MCF 10A (cell line): ENCODE data around the gene CEPT1. TPM values are rescaled to one million over a fixed set of nuclear protein-coding genes. Genes with fewer than 3 reads are reported as not detected.

Experiments used
- BruUV-seq: library from RNA; stranded (reverse); fragments of 400-500 nt; replicated peaks from 2 replicates; lab custom pipeline; 2021; lab: Mats Ljungman, UMichigan
- CTCF ChIA-PET: fragments of 300-600 bp; sonication (Branson Sonifier 250); formaldehyde crosslinking; extraction: SDS; loops from one replicate; lab custom pipeline; 2021; ENCODE audit warnings: antibody characterized with exemption, inconsistent platforms; lab: Yijun Ruan, JAX
- POLR2A ChIA-PET: fragments of 300-600, 350-650 bp; sonication (Branson Sonifier 250); formaldehyde crosslinking; extraction: SDS; loops from one replicate; lab custom pipeline; 2020; ENCODE audit warnings: antibody characterized with exemption, inconsistent platforms; lab: Yijun Ruan, JAX
- DNase-seq: peaks from one replicate; pipeline ENCODE4 v3.0.0-alpha.2; 2018; ENCODE audit not compliant: unreplicated experiment
- H3K27ac Mint-ChIP-seq: one replicate; pipeline ENCODE4 v1.8.0; 2022; ENCODE audit warnings: mild to moderate bottlenecking, low read depth, mixed read lengths; ENCODE audit not compliant: unreplicated experiment
- H3K27me3 Mint-ChIP-seq: one replicate; pipeline ENCODE4 v1.8.0; 2022; ENCODE audit warnings: mixed read lengths; ENCODE audit not compliant: insufficient read depth, unreplicated experiment
- H3K36me3 Mint-ChIP-seq: one replicate; pipeline ENCODE4 v1.8.0; 2022; ENCODE audit warnings: mild to moderate bottlenecking, moderate library complexity, mixed read lengths; ENCODE audit not compliant: insufficient read depth, unreplicated experiment
- H3K4me1 Mint-ChIP-seq: one replicate; pipeline ENCODE4 v1.8.0; 2022; ENCODE audit warnings: mixed read lengths; ENCODE audit not compliant: insufficient read depth, unreplicated experiment
- H3K4me3 Mint-ChIP-seq: one replicate; pipeline ENCODE4 v1.8.0; 2022; ENCODE audit warnings: mild to moderate bottlenecking, moderate library complexity, mixed read lengths; ENCODE audit not compliant: unreplicated experiment
- H3K9me3 Mint-ChIP-seq: one replicate; pipeline ENCODE4 v1.8.0; 2022; ENCODE audit warnings: mixed read lengths; ENCODE audit not compliant: unreplicated experiment
- intact Hi-C: fragments of 100-400 bp; cut with micrococcal nuclease; formaldehyde crosslinking; loops from 2 replicates; pipeline ENCODE4 v1.14.1; 2022
- total RNA-seq: library from RNA; stranded (reverse); gene quantifications from 2 replicates; pipeline ENCODE4 v1.2.3, GENCODE V29; 2022
- TF ChIP-seq, protein P1 (sequence below): fragments of 200-600 bp; IDR thresholded peaks from one replicate; pipeline ENCODE4 v1.8.0; 2022; ENCODE audit warnings: antibody characterized with exemption, mild to moderate bottlenecking; ENCODE audit not compliant: unreplicated experiment

CEPT1 gene
- total RNA-seq, 1 experiment from 2014 or later: 45.0 TPM

DNA sequence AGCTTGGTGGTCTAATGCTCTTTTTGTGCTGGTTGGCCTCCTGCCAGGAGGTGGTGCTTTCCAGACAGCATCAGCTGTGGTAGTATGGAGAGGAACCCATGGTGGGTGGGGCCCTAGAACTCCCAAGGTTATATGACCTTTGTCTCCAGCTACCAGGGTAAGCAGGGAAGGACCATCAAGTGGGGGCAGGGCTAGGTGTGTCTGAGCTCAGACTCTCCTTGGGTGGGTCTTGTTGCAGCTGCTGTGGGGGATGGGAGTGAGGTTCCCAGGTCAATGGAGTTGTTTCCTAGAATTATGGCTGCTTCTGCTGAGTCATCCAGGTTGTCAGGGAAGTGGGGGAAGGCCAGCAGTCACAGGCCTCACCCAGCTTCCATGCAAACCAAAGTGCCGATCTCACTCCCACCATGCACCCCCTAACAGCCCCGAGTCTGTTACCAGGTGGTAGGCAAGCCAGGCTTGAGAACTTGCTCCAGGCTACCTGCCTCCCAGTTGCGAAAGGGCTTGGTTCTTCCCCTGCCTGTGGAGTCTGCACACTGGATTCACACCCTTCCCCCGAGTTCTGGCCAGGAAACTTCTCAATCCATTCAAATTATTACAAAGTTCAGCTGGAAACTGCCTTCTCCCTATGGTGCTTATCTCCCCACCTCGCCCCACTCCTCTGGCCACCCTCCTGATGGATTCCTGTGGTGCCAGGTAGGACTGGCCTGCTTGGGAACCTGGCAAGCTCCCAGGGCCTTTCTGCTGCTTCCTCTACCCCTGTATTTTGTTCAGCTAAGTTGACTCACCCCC lies 38.0 kb upstream of the CEPT1 start:
- intact Hi-C loops: no loop called here
- Mint-ChIP-seq H3K36me3 (no peaks in the 10 kb centered on the region), H3K27ac (peak overlapping the region; percentile 4), H3K4me1 (peaks cover 9% of the 10 kb centered on the region), H3K9me3 (peaks cover 28% of the 10 kb centered on the region), H3K27me3 (no peaks in the 10 kb centered on the region), H3K4me3 (no peak overlapping the region)
- POLR2A ChIA-PET: interaction anchor here (0.6 to 1.2 kb wide), 3 partner anchors 37 to 264 kb away, joined by 3 to 5 read pairs (median 3); partner anchors contain the start of gene CEPT1
- CTCF ChIA-PET: interaction anchor here (0.7 to 1.3 kb wide), 2 partner anchors 49 to 166 kb away, joined by 3 read pairs; no protein-coding TSS in a partner anchor
- BruUV-seq: no TSS peak
- TF ChIP-seq, protein P1, sequence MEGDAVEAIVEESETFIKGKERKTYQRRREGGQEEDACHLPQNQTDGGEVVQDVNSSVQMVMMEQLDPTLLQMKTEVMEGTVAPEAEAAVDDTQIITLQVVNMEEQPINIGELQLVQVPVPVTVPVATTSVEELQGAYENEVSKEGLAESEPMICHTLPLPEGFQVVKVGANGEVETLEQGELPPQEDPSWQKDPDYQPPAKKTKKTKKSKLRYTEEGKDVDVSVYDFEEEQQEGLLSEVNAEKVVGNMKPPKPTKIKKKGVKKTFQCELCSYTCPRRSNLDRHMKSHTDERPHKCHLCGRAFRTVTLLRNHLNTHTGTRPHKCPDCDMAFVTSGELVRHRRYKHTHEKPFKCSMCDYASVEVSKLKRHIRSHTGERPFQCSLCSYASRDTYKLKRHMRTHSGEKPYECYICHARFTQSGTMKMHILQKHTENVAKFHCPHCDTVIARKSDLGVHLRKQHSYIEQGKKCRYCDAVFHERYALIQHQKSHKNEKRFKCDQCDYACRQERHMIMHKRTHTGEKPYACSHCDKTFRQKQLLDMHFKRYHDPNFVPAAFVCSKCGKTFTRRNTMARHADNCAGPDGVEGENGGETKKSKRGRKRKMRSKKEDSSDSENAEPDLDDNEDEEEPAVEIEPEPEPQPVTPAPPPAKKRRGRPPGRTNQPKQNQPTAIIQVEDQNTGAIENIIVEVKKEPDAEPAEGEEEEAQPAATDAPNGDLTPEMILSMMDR: no peak
- DNase-seq: peak; percentile 60

DNA sequence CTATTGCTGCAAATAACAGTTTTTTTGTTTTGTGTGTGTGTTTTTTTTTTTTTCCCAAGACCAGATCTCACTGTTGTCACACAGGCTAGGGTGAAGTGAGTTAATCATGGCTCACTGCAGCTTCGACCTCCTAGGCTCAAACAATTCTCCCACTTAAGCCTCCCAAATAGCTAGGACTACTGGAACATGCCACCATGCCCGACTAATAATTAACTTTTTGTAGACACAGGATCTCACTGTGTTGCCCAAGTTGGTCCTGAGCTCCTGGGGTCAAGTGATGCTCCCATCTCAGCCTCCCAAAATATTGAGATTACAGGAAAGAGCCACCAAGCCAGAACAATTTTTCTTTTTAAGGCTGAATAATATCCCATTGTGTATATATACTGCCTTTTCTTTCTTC lies 35.0 kb upstream of the CEPT1 start:
- no peak overlapping the region for H3K27ac Mint-ChIP-seq
- no peak for DNase-seq
- BruUV-seq: no TSS peak
- H3K4me3 Mint-ChIP-seq: no peak overlapping the region
- H3K9me3 Mint-ChIP-seq: peaks cover 26% of the 10 kb centered on the region
- CTCF ChIA-PET: interaction anchor here (0.6 kb wide), 1 partner anchor 25 kb away, joined by 3 read pairs; no protein-coding TSS in a partner anchor
- POLR2A ChIA-PET: interaction anchor here (1.3 kb wide), 1 partner anchor 34 kb away, joined by 6 read pairs; no protein-coding TSS in a partner anchor
- no peaks in the 10 kb centered on the region for H3K36me3 Mint-ChIP-seq
- intact Hi-C loops: no loop called here
- H3K4me1 Mint-ChIP-seq: peaks cover 9% of the 10 kb centered on the region
- no peaks in the 10 kb centered on the region for H3K27me3 Mint-ChIP-seq
- TF ChIP-seq, protein P1: no peak

DNA sequence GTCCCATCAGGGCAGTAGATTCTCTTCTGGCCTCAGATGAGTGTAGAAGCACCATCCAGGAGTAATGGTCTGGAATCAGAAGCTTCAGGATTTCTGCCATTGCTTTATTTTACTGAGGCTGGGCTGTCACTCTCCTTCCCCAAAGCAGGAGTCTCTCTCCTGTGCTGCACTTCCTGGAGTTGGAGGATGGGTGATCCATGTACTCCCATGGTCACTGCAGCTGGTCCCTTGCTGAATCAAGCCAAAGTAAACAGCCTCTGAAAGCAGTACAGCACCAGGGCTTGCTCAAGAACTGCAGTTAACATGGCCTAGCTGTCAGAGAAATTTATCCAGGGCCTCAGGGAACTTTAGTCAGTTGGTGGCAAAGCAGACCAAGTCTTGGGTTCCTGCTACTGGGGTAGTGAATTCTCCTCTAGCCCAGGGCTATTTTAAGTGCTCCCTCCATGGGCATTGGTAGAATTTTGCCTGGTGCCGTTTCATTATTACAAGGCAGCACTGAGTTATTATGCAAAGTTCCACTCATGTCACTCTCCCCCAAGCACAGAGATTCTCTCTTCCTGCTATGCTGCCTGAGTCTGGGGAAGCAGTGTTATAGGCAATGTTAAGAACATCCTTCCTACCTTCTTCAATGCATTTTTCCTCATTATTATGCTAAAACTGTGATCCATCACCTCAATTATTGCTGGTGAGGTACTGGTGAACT lies 29.7 kb upstream of the CEPT1 start:
- ChIA-PET POLR2A (interaction anchor here (0.9 to 1.3 kb wide), 2 partner anchors 10 to 29 kb away, joined by 3 to 4 read pairs; no protein-coding TSS in a partner anchor), CTCF (no interaction called here)
- no TSS peak for BruUV-seq
- Mint-ChIP-seq H3K4me1 (peaks cover 7% of the 10 kb centered on the region), H3K27me3 (no peaks in the 10 kb centered on the region), H3K9me3 (peaks cover 11% of the 10 kb centered on the region), H3K27ac (peak overlapping the region; percentile 41), H3K36me3 (peaks cover 10% of the 10 kb centered on the region), H3K4me3 (no peak overlapping the region)
- peak; percentile 58 for DNase-seq
- TF ChIP-seq, protein P1: no peak
- intact Hi-C loops: no loop called here

DNA sequence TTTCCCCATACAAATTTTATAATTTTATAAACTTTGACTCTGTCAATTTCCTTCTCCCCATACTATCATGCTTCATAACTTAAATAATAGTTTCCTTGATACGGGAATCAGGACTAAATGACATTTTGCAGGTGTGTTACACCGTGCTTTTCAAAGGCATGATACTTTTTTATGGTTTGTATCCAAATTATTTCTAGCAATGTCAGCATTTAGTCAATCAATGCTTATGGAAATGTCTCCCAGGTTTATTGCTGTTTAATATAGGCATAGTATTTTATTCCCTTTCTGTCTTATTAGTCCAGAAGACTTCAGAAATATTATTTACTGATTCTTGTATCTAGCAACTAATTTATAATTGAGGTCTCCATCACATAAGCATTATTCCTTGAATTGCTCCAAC lies 23.5 kb upstream of the CEPT1 start:
- no peaks in the 10 kb centered on the region for H3K27me3 Mint-ChIP-seq
- TF ChIP-seq, protein P1: no peak
- H3K4me1 Mint-ChIP-seq: peaks cover 7% of the 10 kb centered on the region
- no peaks in the 10 kb centered on the region for H3K9me3 Mint-ChIP-seq
- intact Hi-C loops: no loop called here
- H3K4me3 Mint-ChIP-seq: no peak overlapping the region
- H3K27ac Mint-ChIP-seq: no peak overlapping the region
- DNase-seq: no peak
- POLR2A ChIA-PET: no interaction called here
- no TSS peak for BruUV-seq
- CTCF ChIA-PET: no interaction called here
- peaks cover 50% of the 10 kb centered on the region for H3K36me3 Mint-ChIP-seq
